Liver (tissue), 9 donors: Measurements from ENCODE around the gene APBA1. TPM values are rescaled to one million over a fixed set of nuclear protein-coding genes. Genes with fewer than 3 reads are reported as not detected.

Experiments
- DNase-seq: peaks from one replicate; pipeline ENCODE4 v3.0.0-alpha.2; 2017; ENCODE audit warnings: low spot score
- H3K27ac ChIP-seq, 2 donors: one replicate each; pipeline ENCODE4 v1.7.0; 2013; ENCODE audit warnings: inconsistent platforms in 2 of 2, low read length in 2 of 2, control low read depth in 1 of 2, low read depth in 1 of 2, mild to moderate bottlenecking in 1 of 2
- H3K27me3 ChIP-seq, 4 donors: one replicate each; pipeline versions ENCODE4 v1.6.1 to v1.7.0; 2013; ENCODE audit warnings: low read length in 3 of 4, inconsistent platforms in 1 of 4, mild to moderate bottlenecking in 1 of 4, moderate library complexity in 1 of 4; ENCODE audit not compliant: control insufficient read depth in 4 of 4, insufficient read depth in 4 of 4
- H3K36me3 ChIP-seq, 4 donors: one replicate each; pipeline versions ENCODE4 v1.6.1 to v1.7.0; 2013; ENCODE audit warnings: low read length in 3 of 4, mild to moderate bottlenecking in 3 of 4, low read depth in 1 of 4, moderate library complexity in 1 of 4; ENCODE audit not compliant: control insufficient read depth in 4 of 4, insufficient read depth in 3 of 4
- H3K4me1 ChIP-seq, 4 donors: one replicate each; pipeline versions ENCODE4 v1.6.1 to v1.7.0; 2013; ENCODE audit warnings: low read length in 3 of 4, mild to moderate bottlenecking in 3 of 4, moderate library complexity in 1 of 4; ENCODE audit not compliant: control insufficient read depth in 4 of 4, insufficient read depth in 4 of 4
- H3K4me3 ChIP-seq, 3 donors: one replicate each; pipeline versions ENCODE4 v1.6.1 to v1.7.0; 2013; ENCODE audit warnings: low read length in 3 of 3, control low read depth in 1 of 3, low read depth in 1 of 3, mild to moderate bottlenecking in 1 of 3
- H3K9ac ChIP-seq, 2 donors: one replicate each; pipeline ENCODE4 v1.7.0; 2013; ENCODE audit warnings: low read length in 2 of 2, mild to moderate bottlenecking in 2 of 2, moderate library complexity in 2 of 2, control low read depth in 1 of 2, low read depth in 1 of 2
- H3K9me3 ChIP-seq, 4 donors: one replicate each; pipeline versions ENCODE4 v1.6.1 to v1.7.0; 2013; ENCODE audit warnings: low read length in 3 of 4; ENCODE audit not compliant: control insufficient read depth in 4 of 4
- CTCF ChIP-seq: fragments of 150-350 bp; IDR thresholded peaks from 2 replicates; pipeline ENCODE4 v1.5.1; 2017; ENCODE audit warnings: improper control_type of control experiment, low read depth, low read length; ENCODE audit not compliant: missing input control
- EGR1 ChIP-seq, 2 donors: IDR thresholded peaks; 2 replicates each; pipeline ENCODE4 v1.6.1; 2016 to 2018; ENCODE audit warnings: antibody characterized with exemption in 2 of 2, low read depth in 2 of 2
- FOXA2 ChIP-seq: IDR thresholded peaks from 2 replicates; pipeline ENCODE4 v1.6.1; 2016; ENCODE audit warnings: antibody characterized with exemption
- GABPA ChIP-seq, 2 donors: IDR thresholded peaks in 1 of 2; conservative IDR thresholded peaks in 1 of 2; 2 replicates each; pipeline ENCODE4 v1.6.1; 2016; ENCODE audit warnings: antibody characterized with exemption in 2 of 2, mild to moderate bottlenecking in 1 of 2, moderate library complexity in 1 of 2
- HNF4A ChIP-seq, 2 donors: conservative IDR thresholded peaks; 2 replicates each; pipeline ENCODE4 v1.6.1; 2016; ENCODE audit warnings: antibody characterized with exemption in 2 of 2, mild to moderate bottlenecking in 2 of 2
- HNF4G ChIP-seq: IDR thresholded peaks from 2 replicates; pipeline ENCODE4 v1.6.1; 2016; ENCODE audit warnings: antibody characterized with exemption
- JUND ChIP-seq, 2 donors: IDR thresholded peaks; 2 replicates each; pipeline ENCODE4 v1.6.1; 2016; ENCODE audit warnings: antibody characterized with exemption in 2 of 2
- MAX ChIP-seq: IDR thresholded peaks from 2 replicates; pipeline ENCODE4 v1.6.1; 2016; ENCODE audit warnings: antibody characterized with exemption
- NR2F2 ChIP-seq: IDR thresholded peaks from 2 replicates; pipeline ENCODE4 v1.6.1; 2016; ENCODE audit warnings: antibody characterized with exemption
- REST ChIP-seq: IDR thresholded peaks from 2 replicates; pipeline ENCODE4 v1.6.1; 2016; ENCODE audit warnings: antibody characterized with exemption, mild to moderate bottlenecking
- TAF1 ChIP-seq: conservative IDR thresholded peaks from 2 replicates; pipeline ENCODE4 v1.6.1; 2016; ENCODE audit warnings: antibody characterized with exemption, mild to moderate bottlenecking
- YY1 ChIP-seq: IDR thresholded peaks from 2 replicates; pipeline ENCODE4 v1.6.1; 2016; ENCODE audit warnings: antibody characterized with exemption, mild to moderate bottlenecking
- WGBS: extraction: QIAGEN DNeasy Blood & Tissue Kit; methylation state at CpG from one replicate; pipeline ENCODE4 v1.1.7; 2013; 5-methylcytosine and 5-hydroxymethylcytosine counted together
- polyA plus RNA-seq, 2 donors: library from polyadenylated mRNA; stranded (reverse) in 1 of 2; unstranded in 1 of 2; fragments of 200-250 nt in 1 of 2; fragments of >200 nt in 1 of 2; fragmentation: Nextera tagmentation in 1 of 2; extraction: Ambion mirVana in 1 of 2; gene quantifications; one replicate each; pipeline versions ENCODE4 v1.2.1 to v1.2.3, GENCODE V29; 2013 to 2015
- total RNA-seq, 2 donors: library from RNA; depleted of rRNA; stranded (reverse); fragments of >200 nt; gene quantifications; one replicate each; pipeline ENCODE4 v1.2.3, GENCODE V29; 2014
- donor health status: healthy.
- donor health status: healthy.
- donor health status: healthy.
- donor health status: healthy.
- donor health status: healthy.

Gene APBA1
- total and polyA plus RNA-seq, 4 donors, result 2.8 to 19.0 (median 6.1) TPM

- Histone ChIP-seq H3K9me3 (no peaks in the 10 kb centered on the region), H3K4me3 (no peak overlapping the region), H3K27ac (no peak overlapping the region), H3K36me3 (no peaks in the 10 kb centered on the region), H3K4me1 (no peaks in the 10 kb centered on the region), H3K9ac (no peak overlapping the region), H3K27me3 (no peaks in the 10 kb centered on the region)
- no peak for DNase-seq
- TF ChIP-seq NR2F2 (peak; percentile 16), REST (no peak), TAF1 (no peak), CTCF (no peak)
- WGBS, result 66% methylated on average over 7 of the region's 7 CpGs
Observed at GRCh38 chr9:69391946-69392345, 280.2 kb downstream of the APBA1 start.

GRCh38 chr9:69391487-69391886 is 280.7 kb downstream of the APBA1 start:
- no peak overlapping the region for H3K9ac ChIP-seq
- TF ChIP-seq HNF4A (conservative IDR thresholded peaks at IDR 0.05) (no peak), NR2F2 (no peak), REST (no peak), GABPA (IDR thresholded peaks at IDR 0.05 in 1 of 2, conservative IDR thresholded peaks at IDR 0.05 in 1 of 2) (no peak), YY1 (no peak), HNF4G (no peak), JUND (IDR thresholded peaks at IDR 0.05) (no peak), FOXA2 (no peak), MAX (no peak), CTCF (no peak), EGR1 (IDR thresholded peaks at IDR 0.05; ENCODE audit: low read depth in 2 of 2) (no peak)
- no peaks in the 10 kb centered on the region for H3K4me1 ChIP-seq
- no peak overlapping the region for H3K27ac ChIP-seq
- no peaks in the 10 kb centered on the region for H3K36me3 ChIP-seq
- 94% methylated on average over 11 of the region's 11 CpGs for WGBS
- H3K9me3 ChIP-seq, result no peaks in the 10 kb centered on the region
- H3K4me3 ChIP-seq, result no peak overlapping the region
- no peaks in the 10 kb centered on the region for H3K27me3 ChIP-seq
- DNase-seq, result no peak
